Ramos (cell line): ENCODE measurements around the gene ANKMY2.

Experiments
- in situ Hi-C: fragments of 300-500 bp; cut with MboI; formaldehyde crosslinking; loops from one replicate; pipeline ENCODE4 v1.14.3; 2022; ENCODE audit warnings: low sequenced_read_pairs; ENCODE audit not compliant: unreplicated experiment

Gene ANKMY2

GRCh38 chr7:16587129-16587528 lies 58.4 kb downstream of the ANKMY2 start:
- in situ Hi-C loops, result loop anchor here (25.0 kb wide), 1 partner anchor 325 kb away; no protein-coding TSS in a partner anchor

- in situ Hi-C loops, result loop anchor here (25.0 kb wide), 1 partner anchor 326 kb away; no protein-coding TSS in a partner anchor
Measured at GRCh38 chr7:16586081-16586874, 59.3 kb downstream of the ANKMY2 start.

GRCh38 chr7:16585540-16585939 lies 60.0 kb downstream of the ANKMY2 start:
- in situ Hi-C loops, result loop anchor here (25.0 kb wide), 1 partner anchor 327 kb away; no protein-coding TSS in a partner anchor

DNA sequence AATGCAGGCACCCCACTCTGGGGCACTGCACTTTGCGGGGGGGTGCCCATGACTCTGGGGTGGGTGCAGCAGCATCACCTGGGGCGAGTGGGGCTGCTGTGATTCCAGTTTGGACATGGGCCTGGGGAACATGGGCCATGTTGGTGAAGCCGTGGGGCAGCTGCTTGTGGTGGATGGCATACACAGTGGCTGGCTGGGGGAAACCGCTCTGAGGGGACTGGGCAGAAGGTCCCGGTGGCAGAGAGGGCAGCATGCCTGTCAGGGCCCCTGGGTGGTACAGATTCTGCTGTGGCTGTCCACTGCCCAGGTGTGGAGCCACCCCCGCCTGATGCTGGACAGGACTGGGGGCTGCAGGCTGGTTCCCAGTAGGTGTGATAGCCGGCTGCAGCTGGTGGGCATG lies 61.7 kb downstream of the ANKMY2 start:
- in situ Hi-C loops, result loop anchor here (25.0 kb wide), 1 partner anchor 328 kb away; no protein-coding TSS in a partner anchor

- in situ Hi-C loops, result loop anchor here (25.0 kb wide), 1 partner anchor 331 kb away; no protein-coding TSS in a partner anchor
Measured at GRCh38 chr7:16581286-16581685, 64.3 kb downstream of the ANKMY2 start.

DNA sequence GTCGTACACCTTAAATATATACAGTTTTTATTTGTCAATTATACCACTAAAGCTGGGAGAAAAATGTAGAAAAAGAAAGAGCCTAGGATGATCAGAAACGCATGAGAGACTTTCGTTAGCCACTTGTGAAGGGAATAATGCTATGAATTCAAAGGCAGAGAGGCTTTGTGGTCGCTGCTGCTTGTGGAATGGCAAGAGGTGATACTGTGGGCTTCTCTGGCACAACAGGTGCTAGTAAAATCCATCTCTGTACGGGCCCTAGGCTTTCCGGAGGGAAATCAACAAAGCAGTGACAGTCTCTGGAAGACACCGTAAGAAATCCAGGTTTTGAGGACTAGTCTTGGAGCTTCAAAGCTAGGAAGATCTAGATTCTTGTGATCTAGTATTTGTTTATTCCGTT lies 66.3 kb downstream of the ANKMY2 start:
- in situ Hi-C loops, result loop anchor here (25.0 kb wide), 1 partner anchor 333 kb away; no protein-coding TSS in a partner anchor

DNA sequence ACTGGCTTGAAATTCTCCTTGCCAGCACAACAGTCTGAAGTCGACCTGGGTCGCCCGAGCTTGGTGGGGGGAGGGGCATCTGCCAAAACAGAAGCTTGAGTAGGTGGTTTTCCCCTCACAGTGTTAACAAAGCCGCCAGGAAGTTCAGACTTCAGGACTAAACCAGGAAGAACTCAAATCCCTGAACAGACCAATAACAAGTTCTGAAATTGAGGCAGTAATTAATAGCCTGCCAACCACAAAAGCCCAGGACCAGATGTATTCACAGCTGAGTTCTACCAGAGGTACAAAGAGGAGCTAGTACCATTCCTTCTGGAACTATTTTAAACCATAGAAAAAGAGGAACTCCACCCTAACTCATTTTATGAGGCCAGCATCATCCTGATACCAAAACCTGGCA lies 73.6 kb downstream of the ANKMY2 start:
- in situ Hi-C loops, result loop anchor here (25.0 kb wide), 1 partner anchor 485 kb away; no protein-coding TSS in a partner anchor

DNA sequence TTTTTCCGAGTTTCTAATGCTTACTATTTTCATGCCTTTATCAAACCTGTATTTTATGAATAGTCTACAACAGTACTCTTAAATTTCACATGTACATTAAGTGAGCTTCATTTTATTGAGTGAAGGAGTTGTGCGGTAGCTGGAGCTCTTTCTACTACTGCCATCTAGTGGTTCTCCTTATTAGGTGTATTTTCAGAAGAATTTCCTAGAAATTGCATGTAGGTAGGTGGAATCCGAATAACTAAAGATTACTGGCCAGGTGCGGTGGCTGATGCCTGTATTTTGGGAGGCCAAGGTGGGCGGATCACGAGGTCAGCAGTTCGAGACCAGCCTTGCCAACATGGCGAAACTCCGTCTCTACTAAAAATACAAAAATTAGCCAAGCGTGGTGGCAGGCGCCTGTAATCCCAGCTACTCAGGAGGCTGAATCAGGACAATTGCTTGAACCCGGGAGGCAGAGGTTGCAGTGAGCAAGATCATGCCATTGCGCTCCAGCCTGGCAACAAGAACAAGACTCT lies 80.6 kb downstream of the ANKMY2 start:
- in situ Hi-C loops, result loop anchor here (25.0 kb wide), 1 partner anchor 478 kb away; no protein-coding TSS in a partner anchor

- in situ Hi-C loops, result loop anchor here (25.0 kb wide), 1 partner anchor 477 kb away; no protein-coding TSS in a partner anchor
Measured at GRCh38 chr7:16564023-16564380, 81.6 kb downstream of the ANKMY2 start.

GRCh38 chr7:16563281-16564022 lies 82.1 kb downstream of the ANKMY2 start:
- in situ Hi-C loops, result loop anchor here (25.0 kb wide), 1 partner anchor 476 kb away; no protein-coding TSS in a partner anchor

GRCh38 chr7:16562456-16563220 lies 82.9 kb downstream of the ANKMY2 start:
- in situ Hi-C loops, result loop anchor here (25.0 kb wide), 1 partner anchor 475 kb away; no protein-coding TSS in a partner anchor

DNA sequence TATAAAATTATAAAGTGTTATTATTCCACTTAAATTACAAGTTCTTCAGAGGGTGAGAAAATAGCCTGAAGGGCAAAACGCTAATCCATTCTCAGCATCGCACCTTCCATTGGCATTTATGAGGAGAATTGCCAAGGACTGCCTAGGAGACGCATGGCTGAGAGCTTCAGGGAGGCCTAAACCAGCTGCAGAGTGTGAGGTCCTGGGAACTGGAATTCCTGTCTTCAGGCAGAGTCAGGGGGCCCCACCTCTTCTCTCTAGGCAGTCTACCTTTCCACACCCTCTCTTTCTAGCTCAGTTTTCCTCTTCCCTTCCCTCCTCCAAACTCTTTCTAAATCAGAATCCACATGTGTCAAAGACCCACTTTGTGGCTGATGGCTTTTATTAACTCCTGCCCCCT lies 83.6 kb downstream of the ANKMY2 start:
- in situ Hi-C loops, result loop anchor here (25.0 kb wide), 1 partner anchor 475 kb away; no protein-coding TSS in a partner anchor

GRCh38 chr7:16559497-16560179 lies 85.9 kb downstream of the ANKMY2 start:
- in situ Hi-C loops, result loop anchor here (25.0 kb wide), 1 partner anchor 472 kb away; no protein-coding TSS in a partner anchor

DNA sequence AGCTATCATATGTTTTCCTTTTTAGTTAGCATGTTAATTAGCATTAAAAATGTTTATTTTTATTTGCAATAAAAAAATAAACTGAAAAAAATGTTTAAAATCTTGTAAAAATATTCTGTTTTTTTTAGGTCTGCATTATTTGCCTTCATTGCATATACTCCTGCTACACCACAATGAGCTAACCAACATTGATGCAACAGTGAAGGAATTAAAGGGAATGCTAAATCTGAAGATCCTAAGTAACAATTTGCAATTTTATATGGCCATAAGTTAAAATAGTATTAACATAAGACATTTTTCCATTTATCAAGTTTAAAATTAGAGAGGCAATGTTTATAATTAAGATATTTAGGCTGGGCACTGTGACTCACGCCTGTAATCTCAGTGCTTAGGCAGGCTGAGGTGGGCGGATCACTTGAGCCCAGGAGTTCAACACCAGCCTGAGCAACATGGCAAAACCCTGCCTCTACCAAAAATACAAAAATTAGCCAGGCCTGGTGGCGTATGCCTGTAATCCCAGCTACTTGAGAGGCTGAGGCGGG lies 86.7 kb downstream of the ANKMY2 start:
- in situ Hi-C loops, result loop anchor here (25.0 kb wide), 1 partner anchor 472 kb away; no protein-coding TSS in a partner anchor

DNA sequence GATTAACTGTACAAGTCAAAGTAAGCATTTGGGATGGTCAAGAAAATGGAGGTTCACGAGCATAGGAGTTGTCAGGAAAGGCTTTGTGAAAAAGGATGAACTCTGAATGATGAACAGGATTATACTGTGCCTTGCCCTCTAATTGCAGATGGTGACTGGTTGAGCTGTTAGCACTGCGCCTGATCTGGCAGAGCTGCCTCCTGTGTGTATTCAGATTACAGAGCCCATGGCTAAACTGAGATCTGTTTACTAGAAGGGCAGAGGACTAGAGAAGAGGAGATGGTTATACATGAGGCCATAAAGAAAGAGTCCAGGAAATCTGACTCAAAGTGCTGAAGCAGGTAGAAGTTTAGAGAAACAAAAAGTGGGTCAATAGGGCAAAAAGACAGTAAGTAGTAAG lies 89.2 kb downstream of the ANKMY2 start:
- in situ Hi-C loops, result loop anchor here (25.0 kb wide), 1 partner anchor 469 kb away; no protein-coding TSS in a partner anchor

DNA sequence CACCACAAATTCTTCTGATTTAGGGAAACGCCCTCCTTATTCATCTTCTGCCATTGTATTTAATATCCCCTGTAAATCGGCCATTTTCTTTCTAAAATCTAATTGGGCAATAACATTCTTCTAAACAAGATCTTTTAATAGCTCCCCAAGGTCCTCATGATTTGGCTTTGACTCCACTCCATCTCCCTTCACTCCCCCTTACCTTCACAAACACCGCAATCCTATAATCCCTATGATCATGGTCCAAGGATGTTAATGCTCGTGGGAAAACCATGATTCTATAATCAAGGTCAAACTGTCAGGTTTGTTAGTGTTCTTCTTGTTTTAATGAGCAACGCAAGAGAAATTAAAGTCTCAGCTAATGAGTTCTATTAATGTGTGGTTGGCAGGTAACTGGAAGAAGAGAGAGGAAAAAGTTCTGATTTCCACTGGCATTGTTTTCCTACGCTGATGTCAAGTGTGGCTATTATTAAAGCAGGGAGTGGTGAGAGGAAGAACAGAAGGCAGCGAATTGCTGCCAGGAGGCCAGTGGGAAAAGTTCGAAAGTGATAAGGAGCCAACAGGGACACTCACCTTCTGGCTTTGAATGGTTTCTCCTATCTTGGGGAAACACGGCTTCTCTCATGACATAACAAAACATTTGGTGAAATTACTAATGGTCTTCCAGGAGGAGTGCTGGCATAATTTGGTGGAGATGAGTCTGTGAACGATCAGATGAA lies 90.9 kb downstream of the ANKMY2 start:
- in situ Hi-C loops, result loop anchor here (25.0 kb wide), 1 partner anchor 467 kb away; no protein-coding TSS in a partner anchor

GRCh38 chr7:16550671-16551070 lies 94.9 kb downstream of the ANKMY2 start:
- in situ Hi-C loops, result loop anchor here (25.0 kb wide), 1 partner anchor 463 kb away; no protein-coding TSS in a partner anchor
